Measurements from ENCODE around the gene NR3C2. TPM values are rescaled to one million over a fixed set of nuclear protein-coding genes. Genes with fewer than 3 reads are reported as not detected.
A peak's percentile ranks its signal among the peaks of the same experiment; 100 is the strongest.

The NR3C2 gene
- polyA plus RNA-seq, 1 donor: 6.8 TPM

- DNase-seq: no peak
- no peaks in the 10 kb centered on the region for H3K4me1 ChIP-seq (ENCODE audit: control insufficient read depth, insufficient read depth, low read length)
- WGBS (ENCODE audit: insufficient coverage, low lambda C conversion rate): 86% methylated on average over 2 of the region's 3 CpGs
- peaks cover 6% of the 10 kb centered on the region for H3K9me3 ChIP-seq (ENCODE audit: control insufficient read depth, low read depth, low read length)
- peaks cover 7% of the 10 kb centered on the region for H3K36me3 ChIP-seq (ENCODE audit: control insufficient read depth, insufficient read depth, low read length)
- no peak overlapping the region for H3K27ac ChIP-seq (ENCODE audit: low read length)
- no peaks in the 10 kb centered on the region for H3K27me3 ChIP-seq (ENCODE audit: control insufficient read depth, insufficient read depth, low read length)
- H3K4me3 ChIP-seq (ENCODE audit: low read length): no peak overlapping the region
Measured at GRCh38 chr4:148118633-148119032, 323.6 kb downstream of the NR3C2 start.

DNA sequence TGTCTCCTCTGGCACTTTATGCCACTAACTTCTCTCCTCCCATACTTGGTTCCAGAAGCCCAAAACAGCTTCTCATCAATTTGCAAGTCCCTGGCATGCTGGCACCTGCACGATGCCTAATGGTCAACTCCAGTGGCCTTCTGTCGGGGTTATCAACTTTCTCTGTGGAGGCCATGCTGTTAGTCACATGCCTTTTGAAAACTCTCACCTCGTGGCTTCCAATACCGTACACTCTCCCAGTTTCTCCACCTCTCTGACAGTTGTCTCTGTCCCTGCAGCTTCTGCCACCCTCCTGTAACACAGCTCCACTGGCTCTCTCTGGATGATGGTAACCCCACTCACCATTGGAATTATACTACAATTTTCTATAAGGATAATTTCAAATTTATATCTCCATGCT, 324.0 kb downstream of the NR3C2 start:
- Histone ChIP-seq H3K36me3 (ENCODE audit: control insufficient read depth, insufficient read depth, low read length) (peaks cover 9% of the 10 kb centered on the region), H3K4me3 (ENCODE audit: low read length) (no peak overlapping the region), H3K27ac (ENCODE audit: low read length) (no peak overlapping the region), H3K27me3 (ENCODE audit: control insufficient read depth, insufficient read depth, low read length) (no peaks in the 10 kb centered on the region), H3K9me3 (ENCODE audit: control insufficient read depth, low read depth, low read length) (peaks cover 2% of the 10 kb centered on the region), H3K4me1 (ENCODE audit: control insufficient read depth, insufficient read depth, low read length) (no peaks in the 10 kb centered on the region)
- DNase-seq: no peak
- WGBS (ENCODE audit: insufficient coverage, low lambda C conversion rate): no CpG with 5 or more reads among the region's 4 CpGs

DNA sequence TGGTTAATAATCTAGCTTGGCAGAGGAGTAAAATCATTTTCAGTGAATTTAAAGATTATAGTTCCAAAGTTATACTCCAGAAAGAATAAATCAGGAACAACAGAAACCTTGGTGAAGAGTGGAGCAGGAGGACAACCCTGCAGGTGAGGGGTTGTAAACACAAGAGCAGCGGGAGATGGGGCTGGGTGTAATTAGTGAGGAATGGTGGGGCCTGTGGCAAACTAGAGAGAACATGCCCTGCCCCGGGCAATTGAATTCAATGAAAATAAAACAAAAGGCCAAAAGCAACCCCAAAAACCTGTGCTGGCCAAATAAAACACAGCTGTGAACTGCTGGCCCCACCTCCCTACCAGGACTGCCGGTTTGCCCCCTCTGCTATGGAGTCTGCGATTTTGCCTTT, 325.2 kb downstream of the NR3C2 start:
- DNase-seq: no peak
- Histone ChIP-seq H3K27ac (ENCODE audit: low read length) (no peak overlapping the region), H3K9me3 (ENCODE audit: control insufficient read depth, low read depth, low read length) (no peaks in the 10 kb centered on the region), H3K4me3 (ENCODE audit: low read length) (no peak overlapping the region), H3K27me3 (ENCODE audit: control insufficient read depth, insufficient read depth, low read length) (no peaks in the 10 kb centered on the region), H3K4me1 (ENCODE audit: control insufficient read depth, insufficient read depth, low read length) (peaks cover under 1% of the 10 kb centered on the region), H3K36me3 (ENCODE audit: control insufficient read depth, insufficient read depth, low read length) (peaks cover 9% of the 10 kb centered on the region)
- 80% methylated on average over 1 of the region's 4 CpGs for WGBS (ENCODE audit: insufficient coverage, low lambda C conversion rate)

- peak in 1 of 2 donors; percentile 22 for DNase-seq
- H3K4me3 ChIP-seq (ENCODE audit: low read length): no peak overlapping the region
- WGBS (ENCODE audit: insufficient coverage, low lambda C conversion rate): 77% methylated on average over 2 of the region's 2 CpGs
- peaks cover 5% of the 10 kb centered on the region for H3K4me1 ChIP-seq (ENCODE audit: control insufficient read depth, insufficient read depth, low read length)
- peaks cover 9% of the 10 kb centered on the region for H3K36me3 ChIP-seq (ENCODE audit: control insufficient read depth, insufficient read depth, low read length)
- H3K9me3 ChIP-seq (ENCODE audit: control insufficient read depth, low read depth, low read length): no peaks in the 10 kb centered on the region
- H3K27ac ChIP-seq (ENCODE audit: low read length): no peak overlapping the region
- no peaks in the 10 kb centered on the region for H3K27me3 ChIP-seq (ENCODE audit: control insufficient read depth, insufficient read depth, low read length)
Measured at GRCh38 chr4:148116264-148116663, 325.9 kb downstream of the NR3C2 start.

- no peak overlapping the region for H3K4me3 ChIP-seq (ENCODE audit: low read length)
- no peak for DNase-seq
- H3K36me3 ChIP-seq (ENCODE audit: control insufficient read depth, insufficient read depth, low read length): peaks cover 9% of the 10 kb centered on the region
- no peak overlapping the region for H3K27ac ChIP-seq (ENCODE audit: low read length)
- H3K4me1 ChIP-seq (ENCODE audit: control insufficient read depth, insufficient read depth, low read length): peaks cover 5% of the 10 kb centered on the region
- no peaks in the 10 kb centered on the region for H3K9me3 ChIP-seq (ENCODE audit: control insufficient read depth, low read depth, low read length)
- no peaks in the 10 kb centered on the region for H3K27me3 ChIP-seq (ENCODE audit: control insufficient read depth, insufficient read depth, low read length)
Measured at GRCh38 chr4:148114436-148114835, 327.8 kb downstream of the NR3C2 start.

DNA sequence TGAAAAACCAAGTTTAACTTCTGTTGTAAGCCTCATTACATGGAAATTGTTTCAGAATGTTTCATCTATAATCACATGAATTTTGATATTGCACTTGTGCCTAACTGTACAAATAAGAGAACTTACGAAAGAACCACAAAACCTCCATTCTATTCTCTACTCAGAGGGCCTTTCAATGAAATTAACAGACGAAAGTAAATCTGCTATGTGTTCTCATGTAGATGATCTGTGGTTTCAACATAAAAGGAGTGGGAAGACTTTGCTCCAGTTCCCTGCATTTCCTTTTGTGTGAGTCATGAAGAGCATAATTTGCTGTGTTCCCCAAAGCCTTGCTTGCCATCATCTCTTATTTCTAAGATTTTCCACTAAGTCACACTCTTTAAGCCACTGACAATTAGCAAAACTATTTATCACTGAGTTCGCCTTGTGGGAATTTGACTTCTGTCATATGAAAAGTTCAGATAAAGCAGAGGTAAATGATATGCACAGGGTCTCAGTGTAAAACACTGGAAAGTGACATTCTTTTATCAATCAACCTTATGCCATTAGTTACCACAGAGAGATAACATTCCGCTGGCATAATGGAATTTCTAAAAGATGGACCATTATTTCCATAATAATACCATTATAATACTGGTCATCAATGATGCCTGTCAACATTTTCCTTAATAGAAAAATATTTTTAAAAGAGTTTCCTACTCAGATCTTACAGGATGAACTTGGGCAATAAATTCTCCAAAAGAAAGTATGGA, 329.8 kb downstream of the NR3C2 start:
- H3K27ac ChIP-seq (ENCODE audit: low read length): peak overlapping the region; percentile 21
- peaks cover 5% of the 10 kb centered on the region for H3K4me1 ChIP-seq (ENCODE audit: control insufficient read depth, insufficient read depth, low read length)
- peak; percentile 12 to 36 for DNase-seq
- WGBS (ENCODE audit: insufficient coverage, low lambda C conversion rate): no CpG with 5 or more reads among the region's 4 CpGs
- no peaks in the 10 kb centered on the region for H3K9me3 ChIP-seq (ENCODE audit: control insufficient read depth, low read depth, low read length)
- H3K27me3 ChIP-seq (ENCODE audit: control insufficient read depth, insufficient read depth, low read length): no peaks in the 10 kb centered on the region
- no peak overlapping the region for H3K4me3 ChIP-seq (ENCODE audit: low read length)
- peaks cover 3% of the 10 kb centered on the region for H3K36me3 ChIP-seq (ENCODE audit: control insufficient read depth, insufficient read depth, low read length)

DNA sequence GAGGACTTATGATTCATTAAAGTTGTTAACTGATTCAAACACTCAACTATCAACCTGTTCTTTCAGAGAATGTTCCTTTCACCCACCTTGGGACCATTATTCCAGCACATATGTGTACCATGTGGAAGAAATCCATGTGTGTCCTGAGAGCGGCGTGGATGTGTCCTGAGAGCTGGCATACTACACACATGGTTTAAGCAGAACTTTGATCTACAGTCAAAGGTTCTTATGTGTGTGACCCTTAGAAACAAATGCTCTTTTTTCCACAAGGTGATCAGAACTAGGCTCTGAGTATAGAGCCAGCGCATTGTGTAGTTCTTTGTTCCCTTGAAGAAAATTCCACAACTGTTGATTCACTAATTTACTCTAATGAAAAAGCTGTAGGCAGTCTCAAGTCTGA, 332.0 kb downstream of the NR3C2 start:
- DNase-seq: no peak
- Histone ChIP-seq H3K4me3 (ENCODE audit: low read length) (no peak overlapping the region), H3K4me1 (ENCODE audit: control insufficient read depth, insufficient read depth, low read length) (peaks cover 5% of the 10 kb centered on the region), H3K36me3 (ENCODE audit: control insufficient read depth, insufficient read depth, low read length) (peaks cover 3% of the 10 kb centered on the region), H3K9me3 (ENCODE audit: control insufficient read depth, low read depth, low read length) (no peaks in the 10 kb centered on the region), H3K27me3 (ENCODE audit: control insufficient read depth, insufficient read depth, low read length) (no peaks in the 10 kb centered on the region), H3K27ac (ENCODE audit: low read length) (no peak overlapping the region)
- WGBS (ENCODE audit: insufficient coverage, low lambda C conversion rate): no CpG with 5 or more reads among the region's 3 CpGs

DNA sequence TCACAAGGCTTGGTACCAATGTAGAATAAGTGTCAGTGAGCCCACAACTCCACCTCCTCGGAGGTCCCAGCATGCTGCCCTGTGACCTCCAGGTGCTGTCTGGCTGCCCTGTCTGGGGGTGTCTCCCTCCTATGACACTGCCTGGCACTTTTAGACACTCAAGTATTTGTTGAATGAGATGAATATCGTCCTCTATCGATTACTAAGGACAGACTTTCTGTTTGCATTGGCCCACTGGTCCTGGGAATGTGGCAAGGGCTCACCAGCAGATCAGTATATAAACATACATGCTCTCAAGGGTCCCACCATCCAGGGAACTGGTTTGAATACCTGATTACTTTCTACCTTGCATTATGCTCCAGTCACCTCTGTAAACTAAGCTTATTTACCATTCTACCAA, 333.0 kb downstream of the NR3C2 start:
- H3K27me3 ChIP-seq (ENCODE audit: control insufficient read depth, insufficient read depth, low read length): no peaks in the 10 kb centered on the region
- no CpG with 5 or more reads among the region's 3 CpGs for WGBS (ENCODE audit: insufficient coverage, low lambda C conversion rate)
- peaks cover 3% of the 10 kb centered on the region for H3K36me3 ChIP-seq (ENCODE audit: control insufficient read depth, insufficient read depth, low read length)
- H3K4me3 ChIP-seq (ENCODE audit: low read length): no peak overlapping the region
- no peak for DNase-seq
- no peaks in the 10 kb centered on the region for H3K9me3 ChIP-seq (ENCODE audit: control insufficient read depth, low read depth, low read length)
- H3K4me1 ChIP-seq (ENCODE audit: control insufficient read depth, insufficient read depth, low read length): peaks cover 5% of the 10 kb centered on the region
- no peak overlapping the region for H3K27ac ChIP-seq (ENCODE audit: low read length)

GRCh38 chr4:148108766-148109165, 333.4 kb downstream of the NR3C2 start:
- Histone ChIP-seq H3K9me3 (ENCODE audit: control insufficient read depth, low read depth, low read length) (no peaks in the 10 kb centered on the region), H3K4me1 (ENCODE audit: control insufficient read depth, insufficient read depth, low read length) (peaks cover 5% of the 10 kb centered on the region), H3K27ac (ENCODE audit: low read length) (no peak overlapping the region), H3K27me3 (ENCODE audit: control insufficient read depth, insufficient read depth, low read length) (no peaks in the 10 kb centered on the region), H3K4me3 (ENCODE audit: low read length) (no peak overlapping the region), H3K36me3 (ENCODE audit: control insufficient read depth, insufficient read depth, low read length) (peaks cover 3% of the 10 kb centered on the region)
- 60% methylated on average over 1 of the region's 7 CpGs for whole genome bisulfite sequencing (ENCODE audit: insufficient coverage, low lambda C conversion rate)
- no peak for DNase-seq

DNA sequence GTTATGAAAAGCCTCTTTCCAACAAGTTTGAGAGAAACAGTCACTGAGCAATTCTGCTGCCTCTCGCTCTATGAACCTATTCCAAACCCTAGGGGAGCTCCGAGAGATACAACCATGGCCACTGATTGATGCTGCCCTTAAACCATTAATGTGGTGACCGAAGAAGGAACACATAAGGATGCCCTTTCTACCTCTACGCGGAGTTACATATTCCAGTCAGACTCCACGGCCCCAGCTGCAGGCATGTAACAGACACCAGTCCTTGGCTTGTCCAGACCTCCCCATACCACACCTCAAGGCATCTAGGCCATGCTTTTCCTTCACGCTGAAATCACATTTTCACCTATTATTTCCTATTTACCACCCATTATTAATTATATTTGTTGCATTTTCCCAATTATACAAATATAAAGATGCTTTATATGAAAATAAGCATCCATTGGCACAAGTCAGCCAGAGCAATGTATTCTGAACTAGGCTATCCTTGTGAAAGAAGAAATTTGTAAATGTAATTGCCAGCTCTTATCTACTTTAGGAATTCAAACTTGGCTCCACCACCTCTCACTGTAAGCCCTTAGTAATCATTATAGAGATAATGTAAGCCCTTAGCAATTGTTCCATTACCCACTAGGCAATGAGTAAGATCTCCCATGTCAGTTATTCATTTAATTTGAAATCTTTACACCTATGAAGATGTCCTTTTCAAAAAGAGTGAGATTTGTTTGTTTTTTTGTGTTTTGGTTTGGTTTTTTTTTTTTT, 338.4 kb downstream of the NR3C2 start:
- Histone ChIP-seq H3K4me1 (ENCODE audit: control insufficient read depth, insufficient read depth, low read length) (no peaks in the 10 kb centered on the region), H3K9me3 (ENCODE audit: control insufficient read depth, low read depth, low read length) (no peaks in the 10 kb centered on the region)

More for the DNA sequence above, 338.4 kb downstream of the NR3C2 start:
- no peak overlapping the region for H3K27ac ChIP-seq (ENCODE audit: low read length)
- DNase-seq: no peak
- no peak overlapping the region for H3K4me3 ChIP-seq (ENCODE audit: low read length)
- WGBS (ENCODE audit: insufficient coverage, low lambda C conversion rate): no CpG with 5 or more reads among the region's 7 CpGs
- no peaks in the 10 kb centered on the region for H3K27me3 ChIP-seq (ENCODE audit: control insufficient read depth, insufficient read depth, low read length)
- H3K36me3 ChIP-seq (ENCODE audit: control insufficient read depth, insufficient read depth, low read length): no peaks in the 10 kb centered on the region

Measured in large intestine (tissue), 3 donors.